ENCODE results near the gene ZNF367.
A peak's percentile ranks its signal among the peaks of the same experiment; 100 is the strongest.
"Not testable (repeated sequence)": the region's sequence is repeated elsewhere in the genome, so short reads cannot be mapped to it uniquely, and the experiment has no call there.

ZNF367 gene

DNA sequence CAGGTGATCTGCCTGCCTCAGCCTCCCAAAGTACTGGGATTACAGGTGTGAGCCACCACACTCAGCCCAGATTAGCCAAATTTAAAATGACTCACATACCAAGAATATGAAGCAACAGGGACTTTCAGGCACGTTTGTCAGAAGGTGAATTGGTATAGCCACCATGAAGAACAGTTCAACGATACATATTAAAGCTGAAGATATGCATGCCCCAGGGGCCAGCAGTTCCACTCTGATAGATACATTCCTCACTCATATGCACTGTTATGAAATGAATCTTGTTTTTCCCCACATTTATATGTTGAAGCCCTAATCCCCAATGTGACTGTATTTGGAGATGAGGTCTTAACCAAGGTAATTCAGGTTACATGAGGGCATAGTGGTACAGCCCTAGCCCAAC is 57.2 kb downstream of the ZNF367 start:
- DNase-seq, result no peak

- not testable (repeated sequence) for DNase-seq
Observed at GRCh38 chr9:96360523-96360922, 57.6 kb downstream of the ZNF367 start.

DNA sequence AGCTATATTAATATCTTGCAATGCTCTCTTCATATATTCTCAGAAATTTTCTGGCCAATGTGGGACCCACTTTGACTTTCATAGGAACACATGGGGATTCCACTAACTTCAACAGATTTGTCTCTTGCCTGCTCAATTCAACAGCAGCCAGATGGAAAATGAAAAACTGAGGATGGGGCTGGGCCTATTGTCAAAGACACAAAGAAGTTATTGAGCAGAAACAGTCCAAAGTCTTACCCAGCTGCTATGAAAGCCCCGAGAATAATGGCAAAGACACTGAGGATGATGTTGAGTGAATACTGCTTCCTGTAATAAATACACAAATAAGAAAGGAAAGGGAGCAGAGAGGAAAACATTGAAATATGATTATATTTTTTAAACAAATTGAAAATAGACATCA is 67.3 kb downstream of the ZNF367 start:
- no peak for DNase-seq

DNA sequence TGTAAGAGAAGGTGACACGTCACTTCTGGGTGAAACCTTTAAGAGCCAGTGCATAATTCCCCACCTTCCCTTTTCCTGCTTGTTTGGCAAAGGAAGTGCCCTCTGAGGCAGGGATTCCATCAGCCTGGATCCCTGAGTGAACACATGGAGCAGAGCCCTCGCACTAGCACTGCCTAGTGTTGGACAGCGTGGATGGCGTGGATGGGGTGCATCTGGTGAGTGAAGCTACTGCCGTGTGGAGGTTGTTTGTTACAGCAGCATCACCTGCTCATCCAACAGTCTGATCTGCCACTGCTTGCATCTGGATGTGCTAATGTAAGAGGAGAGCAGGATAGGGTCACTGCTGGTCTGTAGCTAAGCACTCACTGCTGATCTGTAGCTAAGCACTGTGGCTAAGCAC is 69.9 kb downstream of the ZNF367 start:
- DNase-seq, result no peak

DNA sequence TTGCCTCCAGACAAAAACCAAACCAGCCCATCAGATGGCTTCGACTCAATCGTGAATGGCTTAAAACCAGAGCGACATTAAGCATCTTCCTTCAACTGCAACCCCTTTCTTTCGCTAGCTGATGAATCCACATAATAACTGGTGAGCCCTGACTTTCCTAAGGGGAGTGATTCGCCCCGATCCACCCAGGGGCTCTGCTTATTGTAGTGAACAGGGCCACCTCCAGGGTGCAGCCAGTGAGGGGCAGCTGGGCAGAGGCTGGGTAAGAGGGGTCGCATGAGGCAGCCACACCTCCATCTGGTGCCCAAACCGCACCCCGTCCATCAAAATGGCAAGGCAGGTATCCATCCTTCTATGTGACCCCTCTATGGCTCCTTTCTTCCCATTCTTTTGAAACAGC is 72.6 kb downstream of the ZNF367 start:
- no peak for DNase-seq

DNA sequence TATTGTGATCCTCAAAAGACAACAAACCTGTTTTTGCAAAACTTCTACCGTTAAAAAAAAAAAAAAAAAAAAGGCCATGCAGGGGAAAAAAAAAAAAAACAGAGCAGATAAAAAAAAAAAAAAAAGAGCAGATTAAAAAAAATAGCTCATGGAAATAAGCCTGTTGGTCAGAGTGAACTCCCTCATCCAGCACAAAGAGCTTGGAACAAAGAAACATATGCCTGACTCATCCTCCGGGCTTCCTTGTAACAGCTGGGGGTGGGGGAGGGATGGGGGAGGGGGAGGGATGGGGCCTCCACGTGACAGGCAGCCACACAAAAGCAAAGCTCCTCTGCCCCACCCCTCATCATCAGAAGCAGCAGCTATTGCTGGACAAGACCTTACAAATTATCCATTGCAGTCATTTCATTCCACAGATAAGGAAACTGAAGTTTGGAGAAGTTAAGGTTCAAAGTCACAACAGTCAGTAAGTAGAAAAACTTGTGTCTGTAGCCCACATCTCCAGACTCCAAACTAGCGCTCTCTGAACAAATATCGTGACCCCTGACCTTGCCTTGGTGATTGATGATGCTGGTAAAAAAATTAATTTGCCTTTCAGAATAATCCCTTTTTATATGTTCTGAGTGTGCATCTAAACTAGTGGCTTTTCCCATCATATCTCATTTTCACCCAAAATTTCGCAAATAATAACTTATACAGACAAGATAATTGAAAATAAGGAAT is 73.6 kb downstream of the ZNF367 start:
- DNase-seq, result peak; percentile 14 to 43

DNA sequence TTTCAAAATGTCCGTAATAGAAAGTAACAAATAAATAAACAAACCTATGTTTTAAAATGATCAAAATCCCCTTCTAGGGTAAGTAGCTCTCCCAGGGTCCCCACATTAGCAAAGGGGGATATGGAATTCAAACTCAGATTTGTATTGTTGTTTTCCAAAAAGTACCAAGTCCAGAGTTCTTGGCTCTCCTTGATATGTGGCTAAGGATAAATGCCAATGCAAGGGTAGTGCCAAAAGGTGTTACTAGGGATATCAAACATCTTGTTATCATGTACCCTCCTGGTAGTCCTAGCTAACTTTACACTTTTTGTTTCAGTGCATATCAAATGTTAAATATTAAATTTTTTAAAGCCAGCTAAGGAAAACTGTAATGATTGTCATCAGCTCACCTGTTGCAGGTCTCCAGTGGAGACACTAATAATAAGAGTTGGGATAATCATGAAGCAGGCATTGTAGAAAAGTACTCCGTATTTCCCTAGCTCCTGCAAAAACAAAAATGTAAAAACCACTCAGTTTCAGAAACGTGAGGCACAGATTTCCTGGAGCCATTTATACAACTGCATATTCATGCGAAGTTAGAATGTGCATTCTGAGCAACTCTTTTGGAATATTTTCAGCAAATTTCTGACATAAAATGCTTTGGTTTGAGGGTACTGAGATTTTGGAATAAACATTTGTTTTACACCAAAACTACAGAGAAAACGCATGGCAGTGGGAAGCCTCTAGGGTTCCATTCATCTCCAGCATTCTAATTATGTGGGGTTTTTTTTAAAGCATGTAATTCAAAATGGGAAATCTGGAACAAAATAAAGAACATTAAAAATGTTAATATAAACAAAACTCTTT is 74.4 kb downstream of the ZNF367 start:
- no peak for DNase-seq

- no peak for DNase-seq
Observed at GRCh38 chr9:96342571-96343245, 75.5 kb downstream of the ZNF367 start.

GRCh38 chr9:96340707-96341106 is 77.5 kb downstream of the ZNF367 start:
- no peak for DNase-seq

- no peak for DNase-seq
Observed at GRCh38 chr9:96338299-96338698, 79.9 kb downstream of the ZNF367 start.
